HG02938 (cell line): Measurements from ENCODE around the gene MTMR4.
"Not testable (repeated sequence)": the region's sequence is repeated elsewhere in the genome, so short reads cannot be mapped to it uniquely, and the experiment has no call there.

Source experiments
- ATAC-seq: cut with Tn5 transposase; IDR thresholded peaks from one replicate; pipeline ENCODE4 v1.9.1; 2021; ENCODE audit warnings: mild to moderate bottlenecking, moderate library complexity; ENCODE audit not compliant: unreplicated experiment

The MTMR4 gene

GRCh38 chr17:58513965-58514769 lies at the start of gene MTMR4:
Gene MTMR4 (minus strand): TSS chr17:58514638. CDS start chr17:58514407, 231 bp downstream.
- ATAC-seq, result no peak

- no peak for ATAC-seq
Observed at GRCh38 chr17:58560511-58560910, 46.1 kb upstream of the MTMR4 start.

GRCh38 chr17:58557981-58558380 lies 43.5 kb upstream of the MTMR4 start:
- ATAC-seq, result no peak

- no peak for ATAC-seq
Observed at GRCh38 chr17:58556833-58557250, 42.4 kb upstream of the MTMR4 start.

- ATAC-seq, result not testable (repeated sequence)
Observed at GRCh38 chr17:58555109-58555508, 40.7 kb upstream of the MTMR4 start.

GRCh38 chr17:58541249-58541648 lies 26.8 kb upstream of the MTMR4 start:
- ATAC-seq, result no peak

- ATAC-seq, result no peak
Observed at GRCh38 chr17:58539698-58540097, 25.3 kb upstream of the MTMR4 start.

- ATAC-seq, result no peak
Observed at GRCh38 chr17:58538811-58539409, 24.5 kb upstream of the MTMR4 start.

GRCh38 chr17:58537266-58537665 lies 22.8 kb upstream of the MTMR4 start:
- ATAC-seq, result no peak

GRCh38 chr17:58536542-58536941 lies 22.1 kb upstream of the MTMR4 start:
- no peak for ATAC-seq

GRCh38 chr17:58535431-58535830 lies 21.0 kb upstream of the MTMR4 start:
- ATAC-seq, result no peak

- ATAC-seq, result no peak
Observed at GRCh38 chr17:58534901-58535421, 20.5 kb upstream of the MTMR4 start.

GRCh38 chr17:58534331-58534730 lies 19.9 kb upstream of the MTMR4 start:
- ATAC-seq, result no peak

- no peak for ATAC-seq
Observed at GRCh38 chr17:58533616-58534188, 19.3 kb upstream of the MTMR4 start.

- ATAC-seq, result no peak
Observed at GRCh38 chr17:58532555-58532951, 18.1 kb upstream of the MTMR4 start.

- no peak for ATAC-seq
Observed at GRCh38 chr17:58531661-58532554, 17.5 kb upstream of the MTMR4 start.

GRCh38 chr17:58531122-58531521 lies 16.7 kb upstream of the MTMR4 start:
- no peak for ATAC-seq

GRCh38 chr17:58530655-58531054 lies 16.2 kb upstream of the MTMR4 start:
- ATAC-seq, result no peak

- ATAC-seq, result no peak
Observed at GRCh38 chr17:58529275-58529674, 14.8 kb upstream of the MTMR4 start.

- no peak for ATAC-seq
Observed at GRCh38 chr17:58528443-58528842, 14.0 kb upstream of the MTMR4 start.

- no peak for ATAC-seq
Observed at GRCh38 chr17:58527949-58528348, 13.5 kb upstream of the MTMR4 start.
